Measurements from ENCODE around the gene LMNTD2.

The LMNTD2 gene

GRCh38 chr11:586376-587316 is 26.1 kb upstream of the LMNTD2 start:
- DNase-seq (ENCODE audit: low read depth): no peak
- H3K4me3 ChIP-seq (ENCODE audit: low read length): no peak overlapping the region
- H3K36me3 ChIP-seq (ENCODE audit: control insufficient read depth, insufficient read depth, low read length, severe bottlenecking): peaks cover 55% of the 10 kb centered on the region

GRCh38 chr11:584287-584686 is 23.7 kb upstream of the LMNTD2 start:
- Histone ChIP-seq H3K4me3 (ENCODE audit: low read length) (no peak overlapping the region), H3K9ac (ENCODE audit: low read length) (no peak overlapping the region), H3K36me3 (ENCODE audit: control insufficient read depth, insufficient read depth, low read length, severe bottlenecking) (peaks cover 36% of the 10 kb centered on the region), H3K4me1 (ENCODE audit: control insufficient read depth, insufficient read depth, low read length) (peaks cover 26% of the 10 kb centered on the region), H3K27me3 (replicated peaks; ENCODE audit: control insufficient read depth, insufficient read depth, low read length) (no peaks in the 10 kb centered on the region), H3K9me3 (ENCODE audit: control insufficient read depth, low read length) (no peaks in the 10 kb centered on the region)
- no peak for DNase-seq (ENCODE audit: low read depth)

More at GRCh38 chr11:586376-587316, 26.1 kb upstream of the LMNTD2 start:
- no peak overlapping the region for H3K9ac ChIP-seq (ENCODE audit: low read length)
- H3K27me3 ChIP-seq (replicated peaks; ENCODE audit: control insufficient read depth, insufficient read depth, low read length): no peaks in the 10 kb centered on the region
- H3K4me1 ChIP-seq (ENCODE audit: control insufficient read depth, insufficient read depth, low read length): peaks cover 15% of the 10 kb centered on the region
- H3K9me3 ChIP-seq (ENCODE audit: control insufficient read depth, low read length): no peaks in the 10 kb centered on the region

GRCh38 chr11:581752-582151 is 21.2 kb upstream of the LMNTD2 start:
- Histone ChIP-seq H3K27me3 (replicated peaks; ENCODE audit: control insufficient read depth, insufficient read depth, low read length) (no peaks in the 10 kb centered on the region), H3K36me3 (ENCODE audit: control insufficient read depth, insufficient read depth, low read length, severe bottlenecking) (peaks cover 23% of the 10 kb centered on the region), H3K4me1 (ENCODE audit: control insufficient read depth, insufficient read depth, low read length) (peaks cover 26% of the 10 kb centered on the region), H3K9ac (ENCODE audit: low read length) (no peak overlapping the region), H3K9me3 (ENCODE audit: control insufficient read depth, low read length) (no peaks in the 10 kb centered on the region), H3K4me3 (ENCODE audit: low read length) (no peak overlapping the region)
- DNase-seq (ENCODE audit: low read depth): no peak

GRCh38 chr11:581342-581741 is 20.8 kb upstream of the LMNTD2 start:
- no peak overlapping the region for H3K4me3 ChIP-seq (ENCODE audit: low read length)
- H3K9me3 ChIP-seq (ENCODE audit: control insufficient read depth, low read length): no peaks in the 10 kb centered on the region
- peaks cover 26% of the 10 kb centered on the region for H3K4me1 ChIP-seq (ENCODE audit: control insufficient read depth, insufficient read depth, low read length)
- H3K9ac ChIP-seq (ENCODE audit: low read length): no peak overlapping the region
- no peak for DNase-seq (ENCODE audit: low read depth)
- peaks cover 22% of the 10 kb centered on the region for H3K36me3 ChIP-seq (ENCODE audit: control insufficient read depth, insufficient read depth, low read length, severe bottlenecking)
- no peaks in the 10 kb centered on the region for H3K27me3 ChIP-seq (replicated peaks; ENCODE audit: control insufficient read depth, insufficient read depth, low read length)

- Histone ChIP-seq H3K9ac (ENCODE audit: low read length) (peak overlapping the region; percentile 20), H3K4me1 (ENCODE audit: control insufficient read depth, insufficient read depth, low read length) (peaks cover 31% of the 10 kb centered on the region), H3K27me3 (replicated peaks; ENCODE audit: control insufficient read depth, insufficient read depth, low read length) (no peaks in the 10 kb centered on the region), H3K4me3 (ENCODE audit: low read length) (no peak overlapping the region), H3K36me3 (ENCODE audit: control insufficient read depth, insufficient read depth, low read length, severe bottlenecking) (peaks cover 19% of the 10 kb centered on the region), H3K9me3 (ENCODE audit: control insufficient read depth, low read length) (no peaks in the 10 kb centered on the region)
- no peak for DNase-seq (ENCODE audit: low read depth)
Measured at GRCh38 chr11:579830-580601, 19.5 kb upstream of the LMNTD2 start.

- Histone ChIP-seq H3K9me3 (ENCODE audit: control insufficient read depth, low read length) (no peaks in the 10 kb centered on the region), H3K4me3 (ENCODE audit: low read length) (peak overlapping the region; percentile 94), H3K4me1 (ENCODE audit: control insufficient read depth, insufficient read depth, low read length) (peaks cover 37% of the 10 kb centered on the region), H3K27me3 (replicated peaks; ENCODE audit: control insufficient read depth, insufficient read depth, low read length) (no peaks in the 10 kb centered on the region), H3K36me3 (ENCODE audit: control insufficient read depth, insufficient read depth, low read length, severe bottlenecking) (peaks cover 11% of the 10 kb centered on the region), H3K9ac (ENCODE audit: low read length) (peak overlapping the region; percentile 98)
- no peak for DNase-seq (ENCODE audit: low read depth)
Measured at GRCh38 chr11:578276-579035, 17.9 kb upstream of the LMNTD2 start.

GRCh38 chr11:577611-577894 is 17.0 kb upstream of the LMNTD2 start:
- Histone ChIP-seq H3K36me3 (ENCODE audit: control insufficient read depth, insufficient read depth, low read length, severe bottlenecking) (peaks cover 10% of the 10 kb centered on the region), H3K27me3 (replicated peaks; ENCODE audit: control insufficient read depth, insufficient read depth, low read length) (no peaks in the 10 kb centered on the region), H3K9me3 (ENCODE audit: control insufficient read depth, low read length) (no peaks in the 10 kb centered on the region), H3K4me1 (ENCODE audit: control insufficient read depth, insufficient read depth, low read length) (peaks cover 37% of the 10 kb centered on the region), H3K9ac (ENCODE audit: low read length) (peak overlapping the region; percentile 98), H3K4me3 (ENCODE audit: low read length) (peak overlapping the region; percentile 94)
- no peak for DNase-seq (ENCODE audit: low read depth)

- no peaks in the 10 kb centered on the region for H3K9me3 ChIP-seq (ENCODE audit: control insufficient read depth, low read length)
- peaks cover 6% of the 10 kb centered on the region for H3K36me3 ChIP-seq (ENCODE audit: control insufficient read depth, insufficient read depth, low read length, severe bottlenecking)
- peaks cover 37% of the 10 kb centered on the region for H3K4me1 ChIP-seq (ENCODE audit: control insufficient read depth, insufficient read depth, low read length)
- DNase-seq (ENCODE audit: low read depth): peak; percentile 55
- H3K9ac ChIP-seq (ENCODE audit: low read length): peak overlapping the region; percentile 98
- H3K27me3 ChIP-seq (replicated peaks; ENCODE audit: control insufficient read depth, insufficient read depth, low read length): no peaks in the 10 kb centered on the region
- peak overlapping the region; percentile 94 for H3K4me3 ChIP-seq (ENCODE audit: low read length)
Measured at GRCh38 chr11:576811-577610, 16.5 kb upstream of the LMNTD2 start.

GRCh38 chr11:575996-576768 is 15.6 kb upstream of the LMNTD2 start, which contains the start of gene PHRF1:
Gene PHRF1 (plus strand): TSS chr11:576470. CDS start chr11:581513, 5,043 bp downstream.
- H3K9ac ChIP-seq (ENCODE audit: low read length): peak within 1 kb of the TSS; percentile 98
- H3K9me3 ChIP-seq (ENCODE audit: control insufficient read depth, low read length): no peaks in the 10 kb centered on the region
- peak; percentile 97 for DNase-seq (ENCODE audit: low read depth)
- H3K27me3 ChIP-seq (replicated peaks; ENCODE audit: control insufficient read depth, insufficient read depth, low read length): no peaks in the 10 kb centered on the region
- no peaks in the 10 kb centered on the region for H3K36me3 ChIP-seq (ENCODE audit: control insufficient read depth, insufficient read depth, low read length, severe bottlenecking)
- H3K4me1 ChIP-seq (ENCODE audit: control insufficient read depth, insufficient read depth, low read length): peaks cover 37% of the 10 kb centered on the region
- H3K4me3 ChIP-seq (ENCODE audit: low read length): peak within 1 kb of the TSS; percentile 94

Measured in adipocyte (in vitro differentiated cells).